Endothelial cell of umbilical vein (primary cell): ENCODE results near the gene THNSL1. TPM values are rescaled to one million over a fixed set of nuclear protein-coding genes. Genes with fewer than 3 reads are reported as not detected.

ENCODE experiments used
- BruUV-seq: library from RNA; stranded (reverse); fragments of 400-500 nt; replicated peaks from 2 replicates; lab custom pipeline; 2021; lab: Mats Ljungman, UMichigan
- CTCF ChIA-PET: fragments of 300-600, 350-600 bp; sonication (Branson Sonifier 250); formaldehyde crosslinking; loops from one replicate; lab custom pipeline; 2021; ENCODE audit warnings: antibody characterized with exemption, inconsistent platforms; lab: Charles Lee
- POLR2A ChIA-PET: fragments of 300-600, 350-600 bp; sonication (Branson Sonifier 250); formaldehyde crosslinking; loops from one replicate; lab custom pipeline; 2021; ENCODE audit warnings: antibody characterized with exemption, inconsistent platforms; lab: Charles Lee
- DNase-seq: peaks from one replicate; pipeline ENCODE4 v3.0.0-alpha.2; 2011; ENCODE audit warnings: low read depth, low spot score
- FAIRE-seq: peaks from 2 replicates; lab custom pipeline; 2011; peaks lifted over from hg19 to GRCh38; lab: Jason Lieb, UNC
- H2AFZ ChIP-seq: 2 replicates; pipeline ENCODE4 v1.6.0; 2012; ENCODE audit warnings: low read depth, low read length, control low read depth, inconsistent platforms
- H3K27ac ChIP-seq: 2 replicates; pipeline ENCODE4 v1.5.1; 2011; ENCODE audit warnings: low read depth, mild to moderate bottlenecking, control low read depth, low read length, moderate library complexity; ENCODE audit not compliant: insufficient read depth
- H3K27me3 ChIP-seq, 2 experiments: 2 replicates each; pipeline versions ENCODE4 v1.6.0 to v1.6.1; 2011; ENCODE audit warnings: low read length in 2 of 2, mixed read lengths in 1 of 2; ENCODE audit not compliant: control insufficient read depth in 2 of 2, insufficient read depth in 2 of 2
- H3K36me3 ChIP-seq, 2 experiments: 2 replicates in 1 of 2; 3 replicates in 1 of 2; pipeline ENCODE4 v1.5.1; 2011; ENCODE audit warnings: low read length in 2 of 2, mild to moderate bottlenecking in 1 of 2, moderate library complexity in 1 of 2; ENCODE audit not compliant: control insufficient read depth in 2 of 2, insufficient read depth in 2 of 2; ENCODE audit errors: extremely low read depth in 1 of 2
- H3K4me1 ChIP-seq: 3 replicates; pipeline ENCODE4 v1.5.1; 2011; ENCODE audit warnings: mild to moderate bottlenecking, low read length; ENCODE audit not compliant: control insufficient read depth, insufficient read depth; ENCODE audit errors: extremely low read depth
- H3K4me2 ChIP-seq: 2 replicates; pipeline ENCODE4 v1.6.1; 2011; ENCODE audit warnings: low read length, control low read depth, mixed read lengths; ENCODE audit not compliant: insufficient read depth
- H3K4me3 ChIP-seq, 3 experiments: fragments of 200-600 bp in 1 of 3; sonication (generic), shearing (Covaris generic) in 1 of 3; replicated peaks in 1 of 3; 2 replicates each; pipeline ENCODE4 v1.5.1; 2011 to 2016; ENCODE audit warnings: control low read depth in 3 of 3, low read length in 3 of 3, mild to moderate bottlenecking in 2 of 3, inconsistent platforms in 1 of 3, low read depth in 1 of 3, moderate library complexity in 1 of 3; ENCODE audit not compliant: insufficient read depth in 1 of 3
- H3K79me2 ChIP-seq: 2 replicates; pipeline ENCODE4 v1.6.0; 2012; ENCODE audit warnings: low read length, inconsistent platforms; ENCODE audit not compliant: control insufficient read depth, insufficient read depth
- H3K9ac ChIP-seq: replicated peaks from 2 replicates; pipeline ENCODE3; 2011; ENCODE audit warnings: low read length, control low read depth; ENCODE audit not compliant: insufficient read depth; ENCODE audit errors: extremely low read depth
- H3K9me1 ChIP-seq: replicated peaks from 3 replicates; pipeline ENCODE4 v1.6.0; 2011; ENCODE audit warnings: mild to moderate bottlenecking, low read length; ENCODE audit not compliant: control insufficient read depth, insufficient read depth; ENCODE audit errors: extremely low read depth
- H3K9me3 ChIP-seq: replicated peaks from 2 replicates; pipeline ENCODE4 v1.5.1; 2012; ENCODE audit warnings: low read length, inconsistent platforms; ENCODE audit not compliant: control insufficient read depth, insufficient read depth
- H4K20me1 ChIP-seq: replicated peaks from 2 replicates; pipeline ENCODE3; 2011; ENCODE audit warnings: mild to moderate bottlenecking, low read length; ENCODE audit not compliant: control insufficient read depth, insufficient read depth; ENCODE audit errors: extremely low read depth
- EZH2 ChIP-seq: IDR thresholded peaks from 2 replicates; pipeline ENCODE4 v1.6.1; 2012; ENCODE audit warnings: borderline replicate concordance, low read depth, mild to moderate bottlenecking, moderate library complexity, low read length, inconsistent platforms; ENCODE audit not compliant: severe bottlenecking
- FOS ChIP-seq: IDR thresholded peaks from 2 replicates; pipeline ENCODE4 v1.6.1; 2011; ENCODE audit warnings: mild to moderate bottlenecking, low read length, moderate library complexity, borderline replicate concordance; ENCODE audit not compliant: insufficient read depth
- GATA2 ChIP-seq: IDR thresholded peaks from 2 replicates; pipeline ENCODE4 v1.7.0; 2011; ENCODE audit warnings: low read depth, mild to moderate bottlenecking, moderate library complexity, mixed read lengths, low read length; ENCODE audit not compliant: insufficient read length, insufficient read depth
- JUN ChIP-seq: IDR thresholded peaks from 2 replicates; pipeline ENCODE4 v1.6.1; 2011; ENCODE audit warnings: borderline replicate concordance, low read depth; ENCODE audit not compliant: insufficient read length, insufficient read depth
- MYC ChIP-seq: IDR thresholded peaks from one replicate; pipeline ENCODE4 v1.6.1; 2011; ENCODE audit warnings: mild to moderate bottlenecking, low read depth, low read length
- POLR2A ChIP-seq: IDR thresholded peaks from 2 replicates; pipeline ENCODE4 v1.6.1; 2012; ENCODE audit warnings: low read depth, mild to moderate bottlenecking, control low read depth, low read length
- POLR2AphosphoS5 ChIP-seq: IDR thresholded peaks from 2 replicates; pipeline ENCODE4 v1.6.1; 2012; ENCODE audit warnings: low read depth, mild to moderate bottlenecking, control low read depth, low read length, moderate library complexity; ENCODE audit not compliant: insufficient read depth
- dilution Hi-C: fragments of 300-500 bp; cut with MboI; formaldehyde crosslinking; loops from one replicate; pipeline ENCODE4 v1.15.0; 2019; ENCODE audit warnings: low sequenced_read_pairs; ENCODE audit not compliant: extremely low pct_ligation_motif_present
- intact Hi-C: fragments of 100-400 bp; cut with micrococcal nuclease; formaldehyde crosslinking; loops from one replicate; pipeline ENCODE4 v1.10.0; 2022
- polyA plus RNA-seq, 4 experiments: library from polyadenylated mRNA; depleted of rRNA in 3 of 4; stranded (reverse) in 3 of 4; unstranded in 1 of 4; fragments of >200 nt; gene quantifications; 2 replicates each; pipeline versions ENCODE4 v1.2.1 to v1.2.3, GENCODE V29; 2011 to 2012; ENCODE audit warnings: missing spikeins in 1 of 4
- total RNA-seq: library from RNA; stranded (reverse); gene quantifications from 2 replicates; pipeline ENCODE4 v1.2.3, GENCODE V29; 2021
- TF ChIP-seq, protein P1 (sequence below), 2 donors: IDR thresholded peaks; 1 replicate in 1 of 2; 2 replicates in 1 of 2; pipeline ENCODE4 v1.5.1; 2011; ENCODE audit warnings: low read length in 2 of 2, mild to moderate bottlenecking in 2 of 2, moderate library complexity in 2 of 2, control low read depth in 1 of 2, inconsistent platforms in 1 of 2, low read depth in 1 of 2; ENCODE audit not compliant: insufficient read depth in 1 of 2; ENCODE audit errors: extremely low read depth in 1 of 2
- TF ChIP-seq, protein P2 (sequence below): IDR thresholded peaks from 2 replicates; pipeline ENCODE4 v1.6.1; 2011; ENCODE audit not compliant: insufficient read depth, insufficient read length

THNSL1 gene
- total and polyA plus RNA-seq, 2 donors (not counting 3 experiments of a cell fraction or from before 2014, with no cell fraction given): 0.52 to 2.1 TPM

DNA sequence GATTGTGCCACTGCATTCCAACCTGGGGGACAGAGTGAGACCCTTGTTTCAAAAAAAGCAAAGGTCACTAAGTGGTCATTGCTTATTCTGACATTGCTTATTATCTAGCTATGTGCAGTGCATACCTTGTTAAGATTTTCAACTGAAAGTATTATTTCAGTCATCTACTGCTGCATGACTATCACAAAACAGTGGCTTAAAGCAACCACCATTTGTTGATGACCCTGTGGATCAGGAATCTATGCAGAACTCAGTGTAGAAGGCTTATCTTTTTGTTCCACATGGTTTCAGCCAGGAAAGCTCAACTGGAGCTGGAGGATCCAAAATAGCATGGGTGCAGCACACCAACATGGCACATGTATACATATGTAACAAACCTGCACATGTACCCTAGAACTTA is 23.1 kb downstream of the THNSL1 start:
- no peak for TF ChIP-seq MYC
- TF ChIP-seq POLR2A: no peak
- TF ChIP-seq, protein P1, sequence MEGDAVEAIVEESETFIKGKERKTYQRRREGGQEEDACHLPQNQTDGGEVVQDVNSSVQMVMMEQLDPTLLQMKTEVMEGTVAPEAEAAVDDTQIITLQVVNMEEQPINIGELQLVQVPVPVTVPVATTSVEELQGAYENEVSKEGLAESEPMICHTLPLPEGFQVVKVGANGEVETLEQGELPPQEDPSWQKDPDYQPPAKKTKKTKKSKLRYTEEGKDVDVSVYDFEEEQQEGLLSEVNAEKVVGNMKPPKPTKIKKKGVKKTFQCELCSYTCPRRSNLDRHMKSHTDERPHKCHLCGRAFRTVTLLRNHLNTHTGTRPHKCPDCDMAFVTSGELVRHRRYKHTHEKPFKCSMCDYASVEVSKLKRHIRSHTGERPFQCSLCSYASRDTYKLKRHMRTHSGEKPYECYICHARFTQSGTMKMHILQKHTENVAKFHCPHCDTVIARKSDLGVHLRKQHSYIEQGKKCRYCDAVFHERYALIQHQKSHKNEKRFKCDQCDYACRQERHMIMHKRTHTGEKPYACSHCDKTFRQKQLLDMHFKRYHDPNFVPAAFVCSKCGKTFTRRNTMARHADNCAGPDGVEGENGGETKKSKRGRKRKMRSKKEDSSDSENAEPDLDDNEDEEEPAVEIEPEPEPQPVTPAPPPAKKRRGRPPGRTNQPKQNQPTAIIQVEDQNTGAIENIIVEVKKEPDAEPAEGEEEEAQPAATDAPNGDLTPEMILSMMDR (IDR thresholded peaks at IDR 0.05; ENCODE audit: extremely low read depth in 1 of 2, insufficient read depth in 1 of 2, low read depth in 1 of 2, low read length in 2 of 2): no peak
- no peak for TF ChIP-seq POLR2AphosphoS5
- no peak for TF ChIP-seq EZH2
- TF ChIP-seq FOS: no peak
- no peak for TF ChIP-seq GATA2
- TF ChIP-seq, protein P2, sequence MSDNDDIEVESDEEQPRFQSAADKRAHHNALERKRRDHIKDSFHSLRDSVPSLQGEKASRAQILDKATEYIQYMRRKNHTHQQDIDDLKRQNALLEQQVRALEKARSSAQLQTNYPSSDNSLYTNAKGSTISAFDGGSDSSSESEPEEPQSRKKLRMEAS: no peak
- TF ChIP-seq JUN: no peak
- H3K9me3 ChIP-seq: no peaks in the 10 kb centered on the region
- H3K79me2 ChIP-seq: no peaks in the 10 kb centered on the region
- H4K20me1 ChIP-seq: no peaks in the 10 kb centered on the region
- H3K9me1 ChIP-seq: no peaks in the 10 kb centered on the region
- ChIA-PET POLR2A (no interaction called here), CTCF (interaction anchor here (1.2 to 1.6 kb wide), 3 partner anchors 9 to 42 kb away, joined by 3 to 8 read pairs (median 3); no protein-coding TSS in a partner anchor)
- DNase-seq (no peak), FAIRE-seq (no peak)
- no TSS peak for BruUV-seq
- H3K27me3 ChIP-seq: no peaks in the 10 kb centered on the region
- H3K9ac ChIP-seq: no peak overlapping the region
- H3K36me3 ChIP-seq: no peaks in the 10 kb centered on the region
- H3K27ac ChIP-seq: no peak overlapping the region
- dilution Hi-C loops (no loop called here), intact Hi-C loops (no loop called here)
- no peak overlapping the region for H3K4me3 ChIP-seq
- H2AFZ ChIP-seq: no peak overlapping the region
- H3K4me2 ChIP-seq: no peak overlapping the region
- peaks cover 9% of the 10 kb centered on the region for H3K4me1 ChIP-seq
